Measurements from ENCODE around the gene CDKN1B.

The CDKN1B gene

GRCh38 chr12:12700254-12700653, 16.9 kb upstream of the CDKN1B start:
- no peak overlapping the region for H3K4me3 ChIP-seq (ENCODE audit: low read depth, low read length)

GRCh38 chr12:12701457-12701856, 15.7 kb upstream of the CDKN1B start:
- no peak overlapping the region for H3K4me3 ChIP-seq (ENCODE audit: low read depth, low read length)

- no peak overlapping the region for H3K4me3 ChIP-seq (ENCODE audit: low read depth, low read length)
These were observed 12.5 kb upstream of the CDKN1B start for GRCh38 chr12:12704593-12705230.

- H3K4me3 ChIP-seq (ENCODE audit: low read depth, low read length): no peak overlapping the region
These were observed 11.2 kb upstream of the CDKN1B start for GRCh38 chr12:12705838-12706520.

- no peak overlapping the region for H3K4me3 ChIP-seq (ENCODE audit: low read depth, low read length)
These were observed 3.3 kb upstream of the CDKN1B start for GRCh38 chr12:12713932-12714275.

- H3K4me3 ChIP-seq (ENCODE audit: low read depth, low read length): no peak overlapping the region
These were observed 2.7 kb upstream of the CDKN1B start for GRCh38 chr12:12714276-12715021.

- H3K4me3 ChIP-seq (ENCODE audit: low read depth, low read length): no peak overlapping the region
These were observed 2.1 kb upstream of the CDKN1B start for GRCh38 chr12:12715128-12715458.

- no peak overlapping the region for H3K4me3 ChIP-seq (ENCODE audit: low read depth, low read length)
These were observed 1.6 kb upstream of the CDKN1B start for GRCh38 chr12:12715459-12716150.

GRCh38 chr12:12716151-12716792, 896 bp upstream of the CDKN1B start:
- peak overlapping the region; percentile 90 for H3K4me3 ChIP-seq (ENCODE audit: low read depth, low read length)

GRCh38 chr12:12717586-12718380, 615 bp downstream of the CDKN1B start:
- H3K4me3 ChIP-seq (ENCODE audit: low read depth, low read length): peak overlapping the region; percentile 90

- H3K4me3 ChIP-seq (ENCODE audit: low read depth, low read length): peak overlapping the region; percentile 90
These were observed 1.2 kb downstream of the CDKN1B start for GRCh38 chr12:12718381-12718759.

GRCh38 chr12:12718853-12719252, 1.7 kb downstream of the CDKN1B start:
- H3K4me3 ChIP-seq (ENCODE audit: low read depth, low read length): peak overlapping the region; percentile 90

GRCh38 chr12:12719496-12719895, 2.3 kb downstream of the CDKN1B start:
- H3K4me3 ChIP-seq (ENCODE audit: low read depth, low read length): no peak overlapping the region

GRCh38 chr12:12720052-12720451, 2.9 kb downstream of the CDKN1B start:
- no peak overlapping the region for H3K4me3 ChIP-seq (ENCODE audit: low read depth, low read length)

GRCh38 chr12:12720672-12721161, 3.5 kb downstream of the CDKN1B start:
- H3K4me3 ChIP-seq (ENCODE audit: low read depth, low read length): no peak overlapping the region

- no peak overlapping the region for H3K4me3 ChIP-seq (ENCODE audit: low read depth, low read length)
These were observed 4.1 kb downstream of the CDKN1B start for GRCh38 chr12:12721176-12721751.

- H3K4me3 ChIP-seq (ENCODE audit: low read depth, low read length): no peak overlapping the region
These were observed 4.8 kb downstream of the CDKN1B start for GRCh38 chr12:12721814-12722434.

- H3K4me3 ChIP-seq (ENCODE audit: low read depth, low read length): no peak overlapping the region
These were observed 5.4 kb downstream of the CDKN1B start for GRCh38 chr12:12722435-12723148.

All from iPS-11a (cell line).